HG03045 (cell line): ENCODE results near the gene SUCLG2.

Source experiments
- ATAC-seq: cut with Tn5 transposase; IDR thresholded peaks from one replicate; pipeline ENCODE4 v1.9.1; 2021; ENCODE audit warnings: mild to moderate bottlenecking, moderate library complexity; ENCODE audit not compliant: unreplicated experiment

Gene SUCLG2

GRCh38 chr3:67650084-67650483, 4.3 kb downstream of the SUCLG2 start:
- no peak for ATAC-seq

DNA sequence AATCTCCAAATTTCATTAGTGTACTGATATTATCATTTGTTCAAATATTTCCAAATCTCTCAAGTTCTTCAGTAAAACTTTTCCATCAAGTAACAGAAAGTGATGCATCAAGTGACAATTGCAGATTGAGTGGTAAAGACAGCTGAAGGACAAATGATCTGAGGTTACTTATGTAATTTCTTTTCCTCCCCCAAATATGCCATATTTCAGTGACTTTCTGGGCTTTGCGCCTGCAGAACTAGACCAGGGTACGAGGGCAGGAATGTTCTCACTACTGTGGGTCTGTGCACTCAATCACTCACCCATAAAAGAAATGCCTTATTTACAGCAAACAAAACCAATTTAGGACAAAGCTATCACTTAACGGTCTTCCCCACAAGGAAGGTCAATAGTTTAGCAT, 4.7 kb downstream of the SUCLG2 start:
- ATAC-seq, result no peak

- no peak for ATAC-seq
These were observed 5.7 kb downstream of the SUCLG2 start for GRCh38 chr3:67648701-67649100.

DNA sequence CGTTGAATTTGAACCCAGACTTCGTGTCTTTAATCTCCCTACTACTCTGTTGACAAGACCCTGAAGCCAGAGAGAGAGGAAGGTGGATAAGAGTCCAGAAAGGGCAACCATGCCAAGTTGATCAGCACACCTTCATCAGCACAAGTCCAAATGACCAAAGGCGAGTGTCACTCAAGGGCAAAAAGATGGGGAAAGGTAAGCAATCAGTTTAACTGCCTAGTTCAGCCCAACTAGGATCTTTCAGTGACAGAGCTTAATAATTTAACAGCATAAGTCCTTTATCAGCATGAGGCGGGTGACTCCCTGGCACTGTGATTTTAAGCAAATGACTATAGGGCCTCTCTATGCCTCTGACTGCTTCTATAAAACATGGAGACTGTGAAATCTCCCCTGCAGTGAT, 6.2 kb downstream of the SUCLG2 start:
- no peak for ATAC-seq

DNA sequence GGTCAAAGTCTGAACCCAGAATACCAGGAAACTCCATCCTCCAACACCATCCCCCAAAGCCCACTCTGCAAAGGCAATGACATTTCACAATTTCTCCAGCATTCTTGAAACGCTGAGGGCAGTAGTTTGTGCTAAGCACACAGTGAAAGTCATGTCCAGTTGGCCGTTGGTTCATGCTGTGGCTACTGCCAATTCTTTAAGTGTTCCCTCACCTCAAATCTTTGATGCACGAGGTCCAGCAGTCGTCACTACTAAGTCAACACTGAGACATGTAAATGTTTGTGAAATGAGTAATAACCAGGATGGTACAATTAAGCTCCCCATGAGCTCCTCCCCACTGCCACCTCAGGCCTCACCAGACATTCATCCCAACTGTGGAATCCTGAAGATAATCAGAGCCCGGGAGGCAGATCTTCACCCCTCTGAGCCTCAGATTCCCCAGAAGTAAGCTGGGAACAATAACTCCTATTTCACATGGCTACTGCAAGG, 7.0 kb downstream of the SUCLG2 start:
- no peak for ATAC-seq

GRCh38 chr3:67646586-67647234, 7.7 kb downstream of the SUCLG2 start:
- ATAC-seq, result no peak

DNA sequence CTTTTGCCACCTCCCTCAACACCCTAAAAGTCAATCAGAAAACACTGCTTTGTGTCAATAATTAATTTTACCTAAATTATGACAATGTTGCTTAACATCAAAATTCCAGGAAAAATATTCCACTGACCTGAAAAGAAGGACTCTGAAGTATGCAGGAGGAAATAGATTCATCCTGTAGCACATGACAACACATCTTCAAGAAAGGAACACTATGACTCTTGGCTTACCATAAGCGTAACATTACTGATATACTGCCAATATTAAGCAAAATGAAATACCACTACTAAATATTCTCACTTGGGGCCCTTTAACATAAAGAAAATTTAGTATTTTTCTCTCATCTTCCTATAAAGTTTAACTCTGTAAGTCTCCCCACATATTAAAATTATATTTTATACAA, 9.6 kb downstream of the SUCLG2 start:
- ATAC-seq, result no peak

DNA sequence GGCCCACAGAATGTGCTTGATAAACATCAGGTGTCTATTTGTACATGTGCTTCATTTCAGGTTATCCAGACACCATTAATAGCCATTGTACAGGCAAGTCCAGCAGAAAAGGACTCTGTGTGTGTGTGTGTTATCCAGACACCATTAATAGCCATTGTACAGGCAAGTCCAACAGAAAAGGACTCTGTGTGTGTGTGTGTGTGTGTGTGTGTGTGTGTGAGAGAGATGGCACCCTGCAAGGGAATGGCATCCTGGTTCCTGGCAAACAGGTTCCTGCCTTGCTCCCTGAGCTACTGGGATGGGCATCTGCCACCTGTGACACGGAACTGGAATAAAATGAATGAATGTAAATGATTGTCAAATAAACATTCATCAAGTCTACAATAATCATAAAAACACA, 11.7 kb downstream of the SUCLG2 start:
- no peak for ATAC-seq

GRCh38 chr3:67642190-67642589, 12.2 kb downstream of the SUCLG2 start:
- ATAC-seq, result no peak

DNA sequence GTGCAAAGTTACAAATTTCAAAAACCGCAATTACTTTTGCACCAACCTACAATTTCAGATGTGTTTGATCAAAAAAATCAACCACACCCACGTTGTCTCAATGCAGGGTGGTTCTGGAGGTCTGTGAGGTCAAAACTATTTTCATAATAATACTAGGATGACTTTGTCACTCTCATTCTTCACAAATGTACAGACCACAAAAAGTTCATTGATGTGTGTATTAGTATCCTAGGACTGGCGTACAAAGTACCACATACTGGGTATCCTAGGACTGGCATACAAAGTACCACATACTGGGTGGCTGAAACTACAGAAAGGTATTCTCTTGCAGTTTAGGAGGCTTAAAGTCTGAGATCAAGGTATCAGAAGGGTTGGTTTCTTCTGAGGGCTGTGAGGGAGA, 13.0 kb downstream of the SUCLG2 start:
- no peak for ATAC-seq

- no peak for ATAC-seq
These were observed 14.3 kb downstream of the SUCLG2 start for GRCh38 chr3:67640023-67640660.

- no peak for ATAC-seq
These were observed 17.0 kb downstream of the SUCLG2 start for GRCh38 chr3:67637255-67637900.

DNA sequence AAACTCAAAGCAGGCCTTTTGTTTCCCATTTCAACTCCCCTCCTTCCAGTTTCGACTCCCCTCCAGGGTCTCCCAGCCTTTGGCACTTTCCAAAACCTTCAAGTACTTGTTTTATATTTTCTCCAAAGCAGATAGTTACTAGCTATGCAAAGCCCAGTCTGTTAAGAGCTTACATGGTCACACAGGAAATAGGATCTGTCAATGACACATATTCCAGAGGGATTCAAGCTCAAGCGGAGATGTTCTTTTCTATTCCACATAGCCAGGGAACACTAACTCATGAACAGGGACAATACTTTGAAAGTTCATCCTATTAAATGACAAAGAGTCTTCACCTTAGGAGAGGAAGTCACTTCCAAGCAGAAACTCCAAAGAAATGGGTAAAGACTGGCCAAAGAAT, 18.6 kb downstream of the SUCLG2 start:
- ATAC-seq, result no peak

- ATAC-seq, result no peak
These were observed 19.2 kb downstream of the SUCLG2 start for GRCh38 chr3:67635257-67635656.

- ATAC-seq, result no peak
These were observed 23.6 kb downstream of the SUCLG2 start for GRCh38 chr3:67630666-67631362.

- no peak for ATAC-seq
These were observed 29.7 kb downstream of the SUCLG2 start for GRCh38 chr3:67624687-67625086.

DNA sequence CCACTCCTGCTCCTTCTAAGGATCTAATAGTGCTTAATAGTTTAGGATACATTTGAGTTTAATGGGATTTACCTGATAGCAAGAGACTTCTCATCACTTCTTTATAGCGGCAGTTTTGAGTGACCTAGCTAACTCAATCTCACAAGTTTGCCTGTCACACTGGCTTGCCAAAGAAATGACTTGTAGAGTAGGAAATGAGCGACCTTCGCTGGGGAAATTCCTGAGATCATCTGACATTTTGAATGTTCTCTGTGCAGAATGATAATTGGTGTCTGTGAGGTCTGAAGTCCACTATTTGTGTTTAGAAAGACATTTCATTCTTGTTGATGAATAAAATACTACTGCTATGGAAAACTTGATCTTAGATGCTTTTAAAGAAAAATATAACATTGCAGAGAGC, 30.3 kb downstream of the SUCLG2 start:
- ATAC-seq, result no peak

GRCh38 chr3:67622652-67623051, 31.8 kb downstream of the SUCLG2 start:
- no peak for ATAC-seq

DNA sequence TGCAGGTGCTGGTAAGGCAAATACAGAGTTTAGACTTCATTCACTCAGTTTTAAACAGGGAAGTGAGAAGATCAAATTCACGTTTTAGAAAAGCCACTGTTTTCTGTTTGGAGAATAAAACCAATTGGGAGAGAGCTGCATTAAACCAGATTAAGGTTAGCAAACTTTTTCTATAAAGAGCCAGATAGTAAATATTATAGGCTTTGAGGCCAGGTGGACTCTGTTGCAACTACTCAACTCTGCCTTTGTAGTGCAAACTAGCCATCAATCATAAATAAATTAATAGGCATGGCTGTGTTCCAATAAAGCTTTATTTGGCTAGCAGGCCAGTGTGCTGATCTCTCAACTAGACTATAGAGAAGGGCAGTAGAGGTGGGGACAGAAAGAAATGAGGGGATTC, 33.5 kb downstream of the SUCLG2 start:
- no peak for ATAC-seq

DNA sequence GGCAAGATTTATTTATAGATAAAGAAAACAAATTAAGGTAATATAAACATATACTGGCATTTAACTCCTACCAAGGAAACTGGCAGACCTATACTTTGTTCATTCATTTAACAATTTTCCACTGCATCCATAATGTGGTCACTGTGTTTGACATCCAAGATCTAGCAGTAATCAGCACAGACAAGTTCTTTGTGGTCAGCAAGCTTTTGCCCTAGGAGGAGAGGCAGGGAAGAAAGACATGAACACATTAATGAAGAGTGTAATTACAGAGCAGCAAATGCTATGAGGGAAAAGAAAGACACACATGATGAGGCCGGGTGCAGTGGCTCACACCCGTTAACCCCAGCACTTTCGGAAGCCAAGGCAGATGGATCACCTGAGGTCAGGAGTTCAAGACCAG, 34.4 kb downstream of the SUCLG2 start:
- no peak for ATAC-seq

DNA sequence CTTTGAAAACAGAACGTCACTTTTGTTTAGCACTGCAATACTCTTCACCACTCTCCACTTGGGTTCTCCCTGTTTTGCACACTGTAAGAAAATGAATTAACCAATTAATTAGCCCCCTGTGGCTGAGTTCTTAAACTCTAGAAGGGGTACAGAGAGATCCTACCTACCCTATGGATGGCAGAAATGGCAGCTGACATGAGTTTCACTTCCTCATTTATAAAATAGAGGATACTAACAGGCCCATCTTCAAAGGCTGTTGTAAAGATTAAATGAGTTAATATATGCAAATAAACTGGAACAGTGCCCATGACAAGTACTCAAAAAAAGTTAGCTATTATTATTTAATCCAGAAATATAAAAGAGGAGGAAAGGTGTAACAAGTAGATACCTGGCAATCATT, 36.9 kb downstream of the SUCLG2 start:
- no peak for ATAC-seq

DNA sequence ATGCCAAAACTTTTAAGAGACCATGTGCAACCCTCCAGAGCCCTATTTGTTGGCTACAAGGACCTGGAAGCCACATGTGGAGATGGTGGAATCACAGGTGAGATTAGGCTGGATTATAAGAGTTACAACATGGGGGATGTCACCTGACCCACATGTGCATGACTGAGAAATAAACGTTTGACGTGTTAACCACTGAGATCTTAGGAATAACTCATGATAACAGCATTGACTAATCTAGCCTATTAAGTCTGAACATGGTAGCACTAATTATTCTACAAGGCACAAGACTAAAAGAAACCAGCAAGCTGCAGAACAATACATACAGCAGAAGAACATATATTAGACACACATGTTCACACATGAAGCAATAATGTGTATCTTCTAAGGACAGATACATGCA, 38.4 kb downstream of the SUCLG2 start:
- ATAC-seq, result no peak
